Activated CD4-positive, alpha-beta T cell treated with anti-CD3 and anti-CD28 coated beads, Interleukin-2, amount 50 U/mL, for 24 hours (primary cell): ENCODE data around the gene TENT4A.
"Not testable (repeated sequence)": the region's sequence is repeated elsewhere in the genome, so short reads cannot be mapped to it uniquely, and the experiment has no call there.

Source experiments
- DNase-seq, 2 donors: peaks; one replicate each; pipeline ENCODE4 v3.0.0-alpha.2; 2020; ENCODE audit warnings: low read depth in 1 of 2, low spot score in 1 of 2

Gene TENT4A

DNA sequence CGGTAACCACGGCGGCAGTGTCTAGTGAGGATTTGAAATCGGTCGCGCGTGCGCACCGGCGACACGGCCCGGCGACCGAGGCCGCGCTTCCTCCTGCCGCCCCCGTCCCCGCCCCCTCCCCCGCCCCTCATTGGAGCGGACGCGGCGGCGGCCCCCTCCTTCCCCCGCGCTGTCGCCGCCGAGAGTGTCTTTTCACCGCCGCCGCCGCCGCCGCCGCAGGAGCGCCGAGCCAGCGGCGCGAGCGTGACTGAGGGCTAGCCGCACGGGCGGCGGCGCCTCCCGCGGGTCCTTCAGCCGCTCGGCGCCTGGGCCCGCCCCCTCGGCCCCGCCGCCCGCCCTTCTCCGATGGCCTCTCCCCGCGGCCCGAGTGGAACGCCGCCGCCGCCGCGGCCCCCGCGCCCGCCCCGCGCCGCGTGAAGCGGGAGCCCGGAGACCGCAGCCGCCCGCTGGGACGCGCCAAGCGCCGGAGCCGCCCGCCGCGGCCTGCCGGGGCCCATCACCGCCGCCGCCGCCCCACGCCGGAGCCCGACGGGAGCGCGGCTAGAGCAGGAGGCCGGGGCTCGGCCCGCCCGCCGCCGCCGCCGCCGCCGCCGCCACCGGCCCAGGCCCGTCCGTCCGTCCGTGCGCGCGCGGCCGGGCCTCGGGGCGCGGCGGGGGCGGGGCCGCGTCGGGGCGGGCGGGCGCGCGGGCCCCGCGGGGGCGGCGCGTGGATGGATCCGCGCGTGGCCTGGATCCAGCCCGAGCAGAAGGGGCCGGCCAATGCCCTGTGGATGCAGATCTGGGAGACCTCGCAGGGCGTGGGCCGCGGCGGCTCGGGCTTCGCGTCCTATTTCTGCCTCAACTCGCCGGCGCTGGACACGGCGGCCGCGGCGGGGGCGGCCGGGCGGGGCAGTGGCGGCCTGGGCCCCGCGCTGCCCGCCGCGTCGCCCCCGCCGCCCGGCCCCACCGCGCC is at the start of gene TENT4A:
Gene TENT4A, plus strand, starts transcription at position 159 of the 952 bp plus-strand sequence. Its CDS starts 552 bp downstream, at position 711.
- no peak for DNase-seq

DNA sequence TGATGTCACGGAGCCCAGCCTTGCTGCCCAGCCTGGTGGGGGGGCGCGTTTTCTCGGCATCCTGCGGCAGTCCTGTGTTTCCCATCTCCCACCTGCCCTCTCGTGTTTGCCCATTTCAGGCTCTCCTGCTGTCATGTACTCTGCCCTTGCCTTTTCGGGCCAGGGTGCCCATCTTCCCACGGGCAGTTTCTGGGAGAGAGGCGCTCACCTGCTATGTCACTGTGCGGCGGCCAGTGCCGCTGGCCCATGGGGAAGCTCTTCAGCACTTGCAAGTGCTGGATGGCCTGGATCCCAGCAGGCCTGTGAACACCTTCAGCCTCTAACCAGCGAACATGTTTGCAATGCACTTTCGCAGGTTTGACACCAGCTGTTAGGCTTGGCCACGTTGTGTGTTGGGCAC is 46.5 kb upstream of the TENT4A start:
- DNase-seq: no peak

DNA sequence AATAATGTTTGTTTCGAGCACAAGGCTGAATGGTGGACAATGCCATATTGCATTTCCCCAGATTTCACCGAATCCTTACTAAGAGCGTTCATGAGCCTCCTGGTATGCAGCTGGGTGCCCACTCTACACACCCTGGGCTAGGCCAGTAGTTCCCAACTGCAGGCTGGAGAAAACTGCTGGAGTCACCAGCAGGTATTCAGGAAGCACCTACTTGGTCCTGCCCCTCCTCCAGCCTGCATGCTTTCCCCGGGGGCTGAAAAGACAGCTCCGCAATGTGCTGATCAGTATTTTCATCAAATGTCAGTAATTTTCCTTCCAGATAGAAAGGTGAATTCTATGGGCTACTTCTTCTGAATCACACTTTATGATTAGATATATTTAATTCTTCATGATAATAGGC is 45.6 kb upstream of the TENT4A start:
- DNase-seq: no peak

DNA sequence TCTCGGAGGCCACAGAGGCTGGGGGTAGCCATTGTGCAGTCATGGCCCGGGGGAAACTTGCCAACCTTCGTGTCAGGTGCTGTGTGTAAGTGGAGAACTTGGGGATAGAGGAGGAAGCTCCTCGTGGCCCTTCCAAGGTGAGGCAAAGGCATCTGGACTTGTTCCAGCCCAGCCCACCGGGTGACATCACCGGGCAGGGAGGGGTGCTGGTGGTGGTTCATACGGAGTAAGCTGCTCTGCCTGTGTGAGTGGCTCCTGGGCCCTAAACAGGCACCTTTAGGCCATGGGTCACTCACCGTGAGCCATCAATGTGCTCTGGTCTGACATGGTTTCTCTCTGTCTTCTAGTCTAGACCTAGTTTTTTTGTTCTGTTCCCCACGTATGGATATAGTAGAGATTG is 44.5 kb upstream of the TENT4A start:
- not testable (repeated sequence) for DNase-seq

DNA sequence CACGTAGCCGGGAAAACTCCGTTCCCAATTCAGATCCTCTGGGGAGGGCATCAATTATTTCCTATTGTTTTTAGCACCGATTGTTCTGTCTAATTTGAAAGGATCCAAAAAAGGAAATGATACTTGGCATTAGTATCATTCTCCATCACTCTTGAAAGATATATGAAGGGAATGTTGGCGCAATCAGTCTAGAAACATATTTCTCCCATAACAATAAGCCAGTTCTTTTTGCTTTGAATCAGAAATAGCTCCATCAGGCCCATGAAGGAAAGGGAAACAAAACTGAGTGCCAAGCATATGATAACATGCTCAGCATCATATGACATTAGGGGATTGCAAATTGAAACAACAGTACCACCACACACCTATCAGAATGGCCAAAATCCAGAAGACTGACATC is 40.2 kb upstream of the TENT4A start:
- DNase-seq: no peak

DNA sequence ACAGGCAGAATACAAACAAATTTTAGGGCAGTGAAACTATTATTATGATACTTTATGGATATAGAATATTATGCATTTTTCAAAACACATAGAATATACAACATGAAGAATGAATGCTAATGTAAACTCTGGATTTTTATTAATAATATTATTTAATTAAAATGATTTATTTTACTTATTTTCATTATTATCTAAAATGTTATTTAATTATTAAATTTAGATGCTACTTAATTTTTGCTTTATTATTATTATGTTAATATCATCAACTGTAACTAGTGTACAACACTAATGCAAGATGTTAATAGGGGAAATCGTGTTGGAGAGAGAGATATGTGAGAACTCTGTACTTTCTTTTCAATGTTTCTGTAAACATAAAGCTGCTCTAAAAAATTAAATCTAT is 39.3 kb upstream of the TENT4A start:
- no peak for DNase-seq

DNA sequence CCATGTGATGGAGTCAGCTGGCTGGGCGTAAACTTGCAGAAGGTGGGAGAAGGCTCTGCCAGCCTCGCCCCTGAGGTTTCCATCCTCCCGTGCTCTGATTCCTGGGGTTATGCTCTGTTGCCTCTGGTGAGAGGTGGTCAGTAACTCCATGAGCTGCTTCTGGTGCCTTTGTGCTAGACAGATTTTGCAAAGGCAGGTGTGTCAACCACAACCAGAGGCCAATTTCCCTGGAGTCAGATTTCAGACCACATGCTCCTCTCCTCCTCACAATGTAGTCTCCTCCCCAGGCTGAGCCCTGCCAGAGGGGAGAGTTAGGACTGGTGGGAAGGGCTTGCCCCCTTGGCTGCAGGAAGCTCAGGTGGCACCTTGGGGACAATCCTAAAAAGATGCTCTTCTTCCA is 38.8 kb upstream of the TENT4A start:
- DNase-seq: no peak

DNA sequence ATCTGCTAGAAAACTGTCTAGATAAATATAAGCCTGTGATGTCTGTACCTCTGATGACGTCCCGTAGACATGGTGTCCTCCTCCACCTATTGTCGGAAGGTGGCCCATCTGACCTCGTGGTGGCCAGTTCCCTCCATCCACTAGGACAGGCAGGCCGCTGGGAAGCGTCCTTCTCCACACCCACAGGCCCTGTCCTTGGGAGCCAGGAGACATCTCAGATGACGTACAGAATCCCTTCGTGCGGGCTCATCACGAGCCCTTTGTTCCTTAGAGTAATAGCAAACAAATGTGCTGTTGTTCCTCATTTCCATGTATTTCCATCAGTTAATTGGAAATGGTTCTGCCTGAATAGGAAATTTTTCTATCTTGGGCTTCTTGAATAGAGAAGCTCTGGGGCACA is 38.3 kb upstream of the TENT4A start:
- DNase-seq: no peak

DNA sequence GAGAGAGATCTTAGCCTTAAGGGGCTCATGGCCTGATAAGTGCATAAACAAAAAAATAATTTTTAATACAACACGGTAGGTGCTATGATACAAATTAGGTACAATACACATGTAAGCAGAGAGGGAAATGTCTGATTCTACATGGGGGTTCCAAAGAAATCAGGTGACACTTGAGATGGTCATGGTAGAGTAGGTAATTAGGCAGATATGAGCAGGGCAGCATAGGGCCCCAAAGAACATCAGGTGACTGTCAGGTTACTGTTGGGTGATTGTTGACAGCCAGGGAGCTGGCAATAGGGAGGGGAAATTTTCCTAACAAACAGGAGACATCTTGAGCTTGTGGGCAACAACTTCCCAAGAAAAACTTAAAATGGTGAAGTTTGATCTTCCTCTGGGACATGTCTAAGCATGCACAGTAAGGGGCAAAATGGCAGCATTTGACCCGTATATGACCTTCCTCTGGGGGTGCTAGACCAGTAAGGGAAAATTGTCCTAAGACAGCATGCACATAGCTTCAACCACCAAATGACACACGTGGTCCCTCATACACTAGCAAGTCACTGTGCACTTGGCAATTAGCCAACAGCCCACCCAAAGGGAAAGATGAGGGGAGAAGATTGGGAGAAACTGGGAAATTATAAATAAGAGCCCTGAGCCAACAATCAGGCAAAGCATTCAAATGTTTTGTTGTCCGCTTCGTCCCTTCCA is 37.3 kb upstream of the TENT4A start:
- no peak for DNase-seq

DNA sequence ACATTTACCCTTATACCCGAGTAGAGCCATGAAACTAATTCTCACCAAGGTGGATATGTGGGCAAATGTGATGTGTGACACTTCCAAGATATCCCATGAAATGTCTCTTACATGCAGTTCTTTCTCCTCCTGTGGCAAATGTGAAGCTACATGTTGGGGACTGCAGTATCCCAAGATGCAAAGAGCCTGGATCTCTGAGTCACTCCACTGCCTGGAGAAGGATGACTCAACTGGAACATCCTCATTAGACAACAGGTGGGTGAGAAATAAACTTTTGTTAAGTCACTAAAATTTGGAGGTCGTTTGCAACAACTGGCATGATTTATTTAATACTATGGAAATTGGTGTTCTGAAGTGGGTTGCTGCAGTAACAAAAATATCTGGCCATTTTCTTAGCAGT is 36.5 kb upstream of the TENT4A start:
- no peak for DNase-seq

DNA sequence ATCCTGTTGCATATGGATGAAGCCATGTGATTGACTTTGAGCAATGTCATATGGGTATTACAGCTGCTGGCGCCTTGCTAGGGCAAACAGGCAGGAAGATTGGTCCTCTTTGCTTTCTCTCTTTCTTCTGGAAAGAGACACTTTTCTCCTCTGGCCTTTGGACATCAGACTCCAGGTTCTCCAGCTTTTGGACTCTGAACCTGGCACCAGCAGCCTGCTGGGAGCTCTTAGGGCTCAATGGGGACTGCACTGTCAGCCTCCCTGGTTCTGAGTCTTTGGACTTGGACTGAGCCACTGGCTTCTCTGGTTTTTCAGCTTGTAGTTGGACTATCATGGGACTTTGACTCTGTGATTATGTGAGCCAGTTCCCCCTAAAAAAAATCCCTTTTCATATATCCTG is 34.8 kb upstream of the TENT4A start:
- no peak for DNase-seq

DNA sequence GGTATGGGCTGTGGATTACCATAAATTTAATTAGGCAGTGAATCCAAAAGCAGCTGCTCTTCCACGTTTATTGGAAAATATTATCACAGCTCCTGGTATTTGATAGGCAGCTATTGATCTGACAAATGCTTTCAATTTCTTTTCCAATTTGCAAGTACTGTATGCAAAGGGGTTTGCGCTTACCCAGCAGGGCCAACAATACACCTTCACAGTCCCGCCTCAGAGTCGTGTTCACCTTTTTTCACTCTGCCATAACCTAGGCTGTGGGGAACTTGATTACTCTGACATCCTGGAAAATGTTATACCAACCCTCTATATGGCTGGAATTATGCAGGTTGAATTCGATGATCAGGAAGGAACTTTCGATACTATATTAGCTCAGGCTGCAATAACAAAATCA is 32.3 kb upstream of the TENT4A start:
- no peak for DNase-seq

DNA sequence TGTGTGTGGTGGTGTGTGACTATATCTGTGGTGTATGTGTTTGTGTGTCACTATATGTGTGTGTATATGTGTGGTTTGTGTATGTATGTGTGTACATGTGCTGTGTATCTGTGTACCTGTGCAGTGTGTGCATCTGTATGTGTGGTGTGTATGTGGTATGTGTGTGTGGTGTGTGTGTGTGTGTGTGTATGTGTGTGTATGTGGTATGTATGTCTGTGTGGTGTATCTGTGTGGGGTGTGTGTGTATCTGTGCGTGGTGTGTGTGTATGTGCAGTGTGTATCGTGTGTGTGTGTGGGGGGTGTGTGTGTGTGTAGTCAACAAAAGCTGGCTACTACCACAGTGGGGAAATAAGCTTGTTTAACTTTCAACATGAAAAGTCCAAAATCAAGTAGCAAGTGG is 31.6 kb upstream of the TENT4A start:
- no peak for DNase-seq

DNA sequence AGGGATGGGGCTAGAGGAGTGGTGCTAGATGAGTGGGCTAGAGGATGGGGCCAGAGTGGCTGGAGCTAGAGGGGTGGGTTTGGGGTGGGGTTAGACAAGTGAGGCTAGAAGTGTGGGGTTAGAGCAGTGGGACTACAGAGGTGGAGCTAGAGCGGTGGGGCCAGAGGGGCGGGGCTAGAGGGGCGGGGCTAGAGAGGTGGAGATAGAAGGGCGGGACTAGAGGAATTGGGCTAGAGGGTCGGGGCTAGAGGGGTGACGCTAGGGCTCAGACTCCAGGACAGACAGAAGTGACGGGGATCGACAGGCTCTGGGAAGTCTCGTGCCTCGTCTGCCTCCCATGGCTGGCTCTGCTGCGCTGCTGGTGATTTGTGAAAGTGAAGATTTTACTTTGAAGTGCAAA is 31.0 kb upstream of the TENT4A start:
- no peak for DNase-seq

DNA sequence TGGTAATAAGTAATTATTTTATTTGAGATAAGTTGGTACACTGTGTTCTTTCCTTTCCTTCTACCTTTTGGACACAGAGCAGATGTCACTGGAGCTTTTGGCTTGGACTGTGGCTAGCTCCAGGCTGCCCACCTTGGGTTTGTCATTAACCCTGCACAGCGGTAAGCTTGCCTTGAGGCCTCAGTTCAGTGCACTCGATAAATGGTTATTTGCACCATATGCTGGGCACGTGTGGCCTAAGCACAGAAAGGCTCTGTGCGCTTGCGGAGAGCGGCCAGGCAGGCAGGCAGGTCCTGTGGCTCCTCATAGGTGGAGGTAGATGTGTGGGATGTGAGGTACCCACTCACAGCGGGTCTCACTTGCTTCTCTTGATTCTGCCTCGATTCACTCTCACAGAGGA is 30.0 kb upstream of the TENT4A start:
- DNase-seq: no peak

DNA sequence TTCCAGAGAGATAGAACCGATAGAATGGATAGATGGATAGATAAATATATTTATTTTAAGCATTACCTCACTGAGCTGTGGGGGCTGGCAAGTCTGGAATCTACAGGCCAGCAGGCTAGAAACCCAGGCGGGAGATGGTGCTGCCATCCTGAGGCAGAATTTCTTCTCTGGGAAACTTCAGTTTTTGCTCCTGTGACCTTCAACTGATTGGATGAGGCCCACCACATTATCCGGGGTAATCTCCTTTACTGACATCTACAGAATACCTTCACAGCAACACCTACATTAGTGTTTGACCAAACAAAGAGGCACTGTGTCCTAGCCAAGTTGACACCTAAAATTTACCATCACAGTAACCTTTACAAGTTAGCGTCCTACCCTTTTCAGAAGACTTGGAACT is 29.2 kb upstream of the TENT4A start:
- DNase-seq: no peak

DNA sequence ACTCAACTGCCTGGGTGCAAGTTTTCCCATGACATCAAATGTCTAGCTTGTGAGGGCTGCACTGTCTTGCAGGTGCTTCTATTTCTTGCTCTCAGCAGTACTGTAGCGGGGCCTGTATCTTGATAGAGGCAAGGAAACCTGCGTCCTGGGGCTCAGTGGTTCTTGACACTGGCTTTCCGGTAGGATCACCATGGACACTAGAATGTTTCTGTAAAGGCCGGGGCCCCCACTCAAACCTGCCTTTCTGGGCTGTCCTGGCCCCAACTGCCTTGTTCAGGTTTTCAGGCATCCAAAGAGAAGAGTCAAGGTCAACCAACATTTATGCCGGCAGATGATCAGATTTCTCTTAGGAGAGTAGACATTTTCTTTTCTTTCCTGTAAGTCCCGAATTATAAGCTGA is 26.7 kb upstream of the TENT4A start:
- DNase-seq: no peak

DNA sequence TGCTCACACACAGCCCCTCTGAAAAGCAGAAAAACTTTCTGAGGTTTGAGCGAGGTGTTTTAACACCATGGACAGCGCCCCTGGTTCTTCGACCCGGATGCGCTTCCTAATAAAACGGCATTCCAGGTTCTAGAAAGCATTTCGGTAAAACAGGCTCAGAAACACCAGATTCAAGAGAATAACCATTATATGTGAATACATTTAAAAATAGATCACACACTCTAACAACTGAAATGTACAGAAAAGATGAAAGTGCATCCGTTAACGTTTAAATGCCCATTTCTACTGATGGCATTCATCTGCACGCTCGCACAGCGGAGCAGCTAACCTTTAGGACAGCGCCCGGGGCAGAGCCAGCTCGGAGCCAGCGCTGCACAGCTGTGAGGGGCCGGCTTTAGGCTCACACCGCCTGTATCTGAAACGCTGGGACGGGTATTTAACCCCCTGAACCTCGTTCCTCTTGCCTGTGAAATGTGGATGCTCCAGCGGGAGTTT is 26.3 kb upstream of the TENT4A start:
- DNase-seq: no peak

DNA sequence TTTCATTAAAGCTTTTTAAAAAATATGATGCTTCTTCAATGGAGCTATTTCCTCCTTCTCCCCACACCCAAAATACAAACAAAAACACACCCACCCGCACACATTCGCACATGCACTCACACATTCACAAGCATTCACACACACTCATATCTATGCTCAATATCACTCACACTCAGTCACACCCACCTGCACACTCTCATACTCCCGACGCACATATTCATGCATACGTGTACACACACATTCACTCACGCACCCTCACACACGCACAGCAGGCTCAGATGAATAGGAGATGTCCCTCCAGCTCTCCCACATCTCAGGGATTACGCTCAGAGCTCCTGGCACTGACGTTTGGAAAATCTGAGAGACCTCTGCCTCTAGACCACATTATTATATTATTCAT is 25.7 kb upstream of the TENT4A start:
- no peak for DNase-seq

DNA sequence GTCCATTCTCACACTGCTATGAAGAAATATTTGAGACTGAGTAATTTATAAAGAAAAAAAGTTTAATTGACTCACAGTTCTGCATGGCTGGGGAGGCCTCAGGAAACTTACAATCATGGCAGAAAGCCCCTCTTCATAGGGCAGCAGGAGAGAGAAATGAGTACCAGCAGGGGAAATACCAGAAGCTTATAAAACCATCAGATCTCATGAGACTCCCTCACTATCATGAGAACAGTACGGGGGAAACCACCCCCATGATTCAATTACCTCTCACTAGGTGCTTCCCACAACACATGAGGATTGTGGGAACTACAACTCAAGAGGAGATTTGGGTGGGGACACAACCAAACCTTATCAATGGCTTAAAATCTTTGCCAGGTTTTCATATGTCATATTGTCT is 20.3 kb upstream of the TENT4A start:
- DNase-seq: no peak

DNA sequence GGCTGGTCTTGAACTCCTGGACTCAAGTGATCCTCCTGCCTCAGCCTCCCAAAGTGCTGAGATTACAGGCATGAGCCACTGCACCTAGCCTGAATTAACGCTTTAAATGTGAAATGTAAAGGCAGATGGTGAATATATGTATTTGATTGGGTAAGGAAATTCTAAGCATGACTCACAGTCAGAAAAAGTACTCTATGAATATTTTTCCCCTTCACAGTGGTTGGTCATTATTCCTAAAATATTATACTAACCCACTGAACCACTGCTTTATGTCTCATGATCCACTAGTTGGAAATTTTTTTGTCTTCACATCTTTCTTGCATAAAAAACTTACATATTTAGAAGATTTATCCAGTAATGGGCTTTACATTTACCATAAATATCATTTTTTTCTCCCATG is 14.5 kb upstream of the TENT4A start:
- no peak for DNase-seq

DNA sequence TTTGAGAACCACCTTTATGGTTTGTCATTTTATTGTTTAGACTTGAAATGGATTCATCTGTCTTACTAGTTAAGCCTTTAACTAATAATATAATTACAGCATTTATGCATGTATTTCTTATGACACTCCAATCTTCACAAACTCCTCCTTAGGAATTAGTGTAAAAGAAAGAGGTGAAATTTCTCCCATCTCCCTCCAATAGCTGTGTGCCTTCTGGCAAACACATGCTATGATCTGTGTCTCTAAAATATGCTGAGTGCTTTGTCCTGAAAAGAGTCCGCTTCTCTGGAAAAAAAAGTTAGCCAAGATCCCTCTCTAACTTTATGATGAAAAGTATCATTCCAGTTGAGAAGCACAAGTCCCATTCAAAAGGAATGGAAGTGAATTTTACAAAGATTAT is 13.9 kb upstream of the TENT4A start:
- no peak for DNase-seq
